ENCODE results near the gene DNAH10.

Gene DNAH10

GRCh38 chr12:123845881-123846280 is 83.8 kb downstream of the DNAH10 start:
- in situ Hi-C loops (cut with MboI; ENCODE audit: low sequenced_read_pairs) = no loop called here
- DNase-seq (ENCODE audit: low spot score in 2 of 2) = no peak
- Histone ChIP-seq H3K9me3 (peaks cover 4% of the 10 kb centered on the region; the same call in 1 of the 2 replicates), H3K27me3 (ENCODE audit: low read depth) (no peaks in the 10 kb centered on the region), H3K4me1 (peaks cover 3% of the 10 kb centered on the region; the same call in 1 of the 2 replicates), H3K4me3 (no peak overlapping the region), H3K36me3 (replicated peaks) (no peaks in the 10 kb centered on the region)

- H3K27me3 ChIP-seq (ENCODE audit: low read depth) = no peaks in the 10 kb centered on the region
- in situ Hi-C loops (cut with MboI; ENCODE audit: low sequenced_read_pairs) = no loop called here
Observed at GRCh38 chr12:123846340-123846739, 84.2 kb downstream of the DNAH10 start.

GRCh38 chr12:123847019-123847418 is 84.9 kb downstream of the DNAH10 start:
- peaks cover 3% of the 10 kb centered on the region; the same call in 1 of the 2 replicates for H3K4me1 ChIP-seq
- H3K9me3 ChIP-seq = peaks cover 4% of the 10 kb centered on the region; the same call in 1 of the 2 replicates
- no peak for DNase-seq (ENCODE audit: low spot score in 2 of 2)
- no peak overlapping the region for H3K4me3 ChIP-seq
- H3K27me3 ChIP-seq (ENCODE audit: low read depth) = no peaks in the 10 kb centered on the region
- H3K36me3 ChIP-seq (replicated peaks) = no peaks in the 10 kb centered on the region
- in situ Hi-C loops (cut with MboI; ENCODE audit: low sequenced_read_pairs) = no loop called here

More at GRCh38 chr12:123846340-123846739, 84.2 kb downstream of the DNAH10 start:
- H3K4me3 ChIP-seq = no peak overlapping the region
- no peak for DNase-seq (ENCODE audit: low spot score in 2 of 2)
- peaks cover 4% of the 10 kb centered on the region; the same call in 1 of the 2 replicates for H3K9me3 ChIP-seq
- H3K4me1 ChIP-seq = peaks cover 3% of the 10 kb centered on the region; the same call in 1 of the 2 replicates
- H3K36me3 ChIP-seq (replicated peaks) = no peaks in the 10 kb centered on the region

- Histone ChIP-seq H3K4me3 (no peak overlapping the region), H3K9me3 (peaks cover 4% of the 10 kb centered on the region; the same call in 1 of the 2 replicates), H3K36me3 (replicated peaks) (no peaks in the 10 kb centered on the region), H3K4me1 (peaks cover 3% of the 10 kb centered on the region; the same call in 1 of the 2 replicates), H3K27me3 (ENCODE audit: low read depth) (no peaks in the 10 kb centered on the region)
- DNase-seq (ENCODE audit: low spot score in 2 of 2) = no peak
- in situ Hi-C loops (cut with MboI; ENCODE audit: low sequenced_read_pairs) = no loop called here
Observed at GRCh38 chr12:123847876-123848275, 85.8 kb downstream of the DNAH10 start.

GRCh38 chr12:123849517-123849916 is 87.4 kb downstream of the DNAH10 start:
- H3K4me3 ChIP-seq = no peak overlapping the region
- H3K4me1 ChIP-seq = no peaks in the 10 kb centered on the region; the same call in 1 of the 2 replicates
- in situ Hi-C loops (cut with MboI; ENCODE audit: low sequenced_read_pairs) = no loop called here
- no peaks in the 10 kb centered on the region for H3K36me3 ChIP-seq (replicated peaks)
- no peak for DNase-seq (ENCODE audit: low spot score in 2 of 2)
- no peaks in the 10 kb centered on the region for H3K27me3 ChIP-seq (ENCODE audit: low read depth)
- no peaks in the 10 kb centered on the region for H3K9me3 ChIP-seq

- in situ Hi-C loops (cut with MboI; ENCODE audit: low sequenced_read_pairs) = no loop called here
- H3K9me3 ChIP-seq = no peaks in the 10 kb centered on the region
- no peaks in the 10 kb centered on the region for H3K36me3 ChIP-seq (replicated peaks)
- no peaks in the 10 kb centered on the region for H3K27me3 ChIP-seq (ENCODE audit: low read depth)
- H3K4me3 ChIP-seq = no peak overlapping the region
- no peak for DNase-seq (ENCODE audit: low spot score in 2 of 2)
- H3K4me1 ChIP-seq = no peaks in the 10 kb centered on the region
Observed at GRCh38 chr12:123850246-123851134, 88.4 kb downstream of the DNAH10 start.

GRCh38 chr12:123853396-123854070 is 91.4 kb downstream of the DNAH10 start:
- Histone ChIP-seq H3K4me1 (no peaks in the 10 kb centered on the region), H3K9me3 (no peaks in the 10 kb centered on the region), H3K4me3 (no peak overlapping the region), H3K27me3 (ENCODE audit: low read depth) (no peaks in the 10 kb centered on the region), H3K36me3 (replicated peaks) (no peaks in the 10 kb centered on the region)
- in situ Hi-C loops (cut with MboI; ENCODE audit: low sequenced_read_pairs) = no loop called here
- DNase-seq (ENCODE audit: low spot score in 2 of 2) = no peak

GRCh38 chr12:123854232-123854631 is 92.1 kb downstream of the DNAH10 start:
- DNase-seq (ENCODE audit: low spot score in 2 of 2) = no peak
- no peaks in the 10 kb centered on the region for H3K4me1 ChIP-seq
- H3K27me3 ChIP-seq (ENCODE audit: low read depth) = no peaks in the 10 kb centered on the region
- H3K9me3 ChIP-seq = no peaks in the 10 kb centered on the region
- no peaks in the 10 kb centered on the region for H3K36me3 ChIP-seq (replicated peaks)
- in situ Hi-C loops (cut with MboI; ENCODE audit: low sequenced_read_pairs) = no loop called here
- no peak overlapping the region for H3K4me3 ChIP-seq

- no peak overlapping the region for H3K4me3 ChIP-seq
- DNase-seq (ENCODE audit: low spot score in 2 of 2) = no peak
- no peaks in the 10 kb centered on the region for H3K4me1 ChIP-seq
- no peaks in the 10 kb centered on the region for H3K36me3 ChIP-seq (replicated peaks)
- H3K9me3 ChIP-seq = no peaks in the 10 kb centered on the region
- H3K27me3 ChIP-seq (ENCODE audit: low read depth) = no peaks in the 10 kb centered on the region
- in situ Hi-C loops (cut with MboI; ENCODE audit: low sequenced_read_pairs) = no loop called here
Observed at GRCh38 chr12:123854918-123855317, 92.8 kb downstream of the DNAH10 start.

GRCh38 chr12:123856681-123857080 is 94.6 kb downstream of the DNAH10 start:
- Histone ChIP-seq H3K9me3 (no peaks in the 10 kb centered on the region), H3K36me3 (replicated peaks) (no peaks in the 10 kb centered on the region), H3K4me1 (no peaks in the 10 kb centered on the region), H3K27me3 (ENCODE audit: low read depth) (no peaks in the 10 kb centered on the region), H3K4me3 (no peak overlapping the region)
- no peak for DNase-seq (ENCODE audit: low spot score in 2 of 2)
- in situ Hi-C loops (cut with MboI; ENCODE audit: low sequenced_read_pairs) = no loop called here

- Histone ChIP-seq H3K36me3 (replicated peaks) (no peaks in the 10 kb centered on the region), H3K27me3 (ENCODE audit: low read depth) (no peaks in the 10 kb centered on the region), H3K4me3 (no peak overlapping the region), H3K4me1 (no peaks in the 10 kb centered on the region), H3K9me3 (no peaks in the 10 kb centered on the region)
- in situ Hi-C loops (cut with MboI; ENCODE audit: low sequenced_read_pairs) = no loop called here
- no peak for DNase-seq (ENCODE audit: low spot score in 2 of 2)
Observed at GRCh38 chr12:123858176-123858575, 96.1 kb downstream of the DNAH10 start.

- Histone ChIP-seq H3K4me1 (no peaks in the 10 kb centered on the region), H3K27me3 (ENCODE audit: low read depth) (no peaks in the 10 kb centered on the region), H3K9me3 (no peaks in the 10 kb centered on the region), H3K36me3 (replicated peaks) (no peaks in the 10 kb centered on the region), H3K4me3 (no peak overlapping the region)
- in situ Hi-C loops (cut with MboI; ENCODE audit: low sequenced_read_pairs) = no loop called here
- DNase-seq (ENCODE audit: low spot score in 2 of 2) = no peak
Observed at GRCh38 chr12:123859035-123859434, 96.9 kb downstream of the DNAH10 start.

GRCh38 chr12:123860377-123860776 is 98.3 kb downstream of the DNAH10 start:
- no peak for DNase-seq (ENCODE audit: low spot score in 2 of 2)
- H3K27me3 ChIP-seq (ENCODE audit: low read depth) = no peaks in the 10 kb centered on the region
- no peaks in the 10 kb centered on the region for H3K9me3 ChIP-seq
- H3K4me1 ChIP-seq = no peaks in the 10 kb centered on the region
- H3K36me3 ChIP-seq (replicated peaks) = no peaks in the 10 kb centered on the region
- in situ Hi-C loops (cut with MboI; ENCODE audit: low sequenced_read_pairs) = no loop called here
- H3K4me3 ChIP-seq = no peak overlapping the region

- H3K9me3 ChIP-seq = no peaks in the 10 kb centered on the region
- no peaks in the 10 kb centered on the region for H3K4me1 ChIP-seq
- no peak overlapping the region for H3K4me3 ChIP-seq
- no peaks in the 10 kb centered on the region for H3K36me3 ChIP-seq (replicated peaks)
- no peaks in the 10 kb centered on the region for H3K27me3 ChIP-seq (ENCODE audit: low read depth)
- in situ Hi-C loops (cut with MboI; ENCODE audit: low sequenced_read_pairs) = no loop called here
- DNase-seq (ENCODE audit: low spot score in 2 of 2) = no peak
Observed at GRCh38 chr12:123861392-123861791, 99.3 kb downstream of the DNAH10 start.

All from HAP-1 (cell line).